Esophagus squamous epithelium (tissue), 4 donors: ENCODE results near the gene CEP290.

Source experiments
- CTCF ChIP-seq, 6 experiments: fragments of 450-650 bp in 4 of 6; fragments of 200-600 bp in 2 of 6; sonication (generic) in 2 of 6; IDR thresholded peaks; one replicate each; pipeline ENCODE4 v1.5.1; 2016 to 2019; ENCODE audit warnings: antibody characterized with exemption in 6 of 6, mild to moderate bottlenecking in 4 of 6, moderate library complexity in 4 of 6
- POLR2A ChIP-seq, 4 donors: fragments of 450-650 bp; IDR thresholded peaks; one replicate each; pipeline ENCODE4 v1.6.1; 2017; ENCODE audit warnings: antibody characterized with exemption in 4 of 4, mild to moderate bottlenecking in 4 of 4, moderate library complexity in 3 of 4

- TF ChIP-seq CTCF (IDR thresholded peaks at IDR 0.05), result no peak
- TF ChIP-seq POLR2A (IDR thresholded peaks at IDR 0.05), result no peak
Measured at GRCh38 chr12:88163371-88163770, 21.5 kb upstream of the CEP290 start.
